Body of pancreas (tissue), 4 donors: ENCODE measurements around the gene TAPBPL. TPM values are rescaled to one million over a fixed set of nuclear protein-coding genes. Genes with fewer than 3 reads are reported as not detected.
"Not testable (repeated sequence)": the region's sequence is repeated elsewhere in the genome, so short reads cannot be mapped to it uniquely, and the experiment has no call there.

ENCODE experiments used
- ATAC-seq: fragments of 150-250 bp; one replicate; pipeline ENCODE4 v1.9.1; 2016
- DNase-seq, 4 donors: peaks; one replicate each; pipeline ENCODE4 v3.0.0-alpha.2; 2019
- H3K27ac ChIP-seq, 4 donors: fragments of 200-600 bp; sonication (generic); 1 replicate in 3 of 4; 2 replicates in 1 of 4; pipeline versions ENCODE4 v1.5.1 to v1.6.1; 2016 to 2019; ENCODE audit warnings: mild to moderate bottlenecking in 1 of 4, mixed read lengths in 1 of 4, moderate library complexity in 1 of 4
- H3K27me3 ChIP-seq, 2 donors: fragments of 200-600 bp; sonication (generic); one replicate each; pipeline ENCODE4 v1.6.0; 2016; ENCODE audit warnings: mild to moderate bottlenecking in 1 of 2
- H3K36me3 ChIP-seq, 2 donors: fragments of 200-600 bp; sonication (generic); replicated peaks in 1 of 2; 2 replicates each; pipeline ENCODE4 v1.5.1; 2016; ENCODE audit warnings: low read depth in 2 of 2; ENCODE audit not compliant: insufficient read depth in 1 of 2
- H3K4me1 ChIP-seq: fragments of 200-600 bp; sonication (generic); one replicate; pipeline ENCODE4 v1.6.0; 2016
- H3K4me3 ChIP-seq, 2 donors: fragments of 200-600 bp; sonication (generic); 1 replicate in 1 of 2; 2 replicates in 1 of 2; pipeline ENCODE4 v1.5.1; 2016 to 2019
- H3K9me3 ChIP-seq, 3 donors: fragments of 200-600 bp; sonication (generic); 1 replicate in 2 of 3; 2 replicates in 1 of 3; pipeline ENCODE4 v1.5.1; 2016
- CTCF ChIP-seq, 7 experiments: fragments of 450-650 bp in 4 of 7; fragments of 200-600 bp in 3 of 7; sonication (generic) in 3 of 7; IDR thresholded peaks; one replicate each; pipeline ENCODE4 v1.5.1; 2016 to 2019; ENCODE audit warnings: antibody characterized with exemption in 7 of 7
- POLR2A ChIP-seq, 3 donors: fragments of 450-650 bp; IDR thresholded peaks; one replicate each; pipeline ENCODE4 v1.6.1; 2016; ENCODE audit warnings: antibody characterized with exemption in 3 of 3, mild to moderate bottlenecking in 2 of 3
- WGBS, 2 donors: methylation state at CpG; one replicate each; pipeline ENCODE4 v1.1.5; 2017; 5-methylcytosine and 5-hydroxymethylcytosine counted together
- intact Hi-C: fragments of 100-400 bp; cut with DNase I; formaldehyde crosslinking; loops from one replicate; pipeline ENCODE4 v1.15.1; 2023
- total RNA-seq, 2 donors: library from RNA; depleted of rRNA; stranded (reverse); fragments of >200 nt; gene quantifications; one replicate each; pipeline ENCODE4 v1.1.0, GENCODE V29; 2016

TAPBPL gene
- total RNA-seq, 2 donors from 2014 or later = 14.5 to 36.3 TPM

- no peaks in the 10 kb centered on the region for H3K36me3 ChIP-seq
- peak; percentile 31 to 88 (median 83) for TF ChIP-seq POLR2A (IDR thresholded peaks at IDR 0.05)
- peak in 1 of 7 experiments; percentile 24 for TF ChIP-seq CTCF (IDR thresholded peaks at IDR 0.05)
- DNase-seq = peak; percentile 96 to 98 (median 97)
- peaks cover 23% of the 10 kb centered on the region for H3K4me1 ChIP-seq
- ATAC-seq = peak; percentile 95
- H3K27me3 ChIP-seq = no peaks in the 10 kb centered on the region
- intact Hi-C loops = no loop called here
- WGBS, 2 donors = 1% methylated on average over 18 to 39 of the region's 39 CpGs
- H3K4me3 ChIP-seq = peak within 1 kb of the TSS; percentile 24 to 71
- H3K27ac ChIP-seq = peak within 1 kb of the TSS; percentile 70 to 93 (median 90)
- no peaks in the 10 kb centered on the region for H3K9me3 ChIP-seq
These were observed 41.1 kb downstream of the TAPBPL start, which contains the start of gene MRPL51 for GRCh38 chr12:6492838-6493496. TSS of gene MRPL51 (minus strand) at chr12:6493262. CDS start at chr12:6493136, 126 bp downstream.

DNA sequence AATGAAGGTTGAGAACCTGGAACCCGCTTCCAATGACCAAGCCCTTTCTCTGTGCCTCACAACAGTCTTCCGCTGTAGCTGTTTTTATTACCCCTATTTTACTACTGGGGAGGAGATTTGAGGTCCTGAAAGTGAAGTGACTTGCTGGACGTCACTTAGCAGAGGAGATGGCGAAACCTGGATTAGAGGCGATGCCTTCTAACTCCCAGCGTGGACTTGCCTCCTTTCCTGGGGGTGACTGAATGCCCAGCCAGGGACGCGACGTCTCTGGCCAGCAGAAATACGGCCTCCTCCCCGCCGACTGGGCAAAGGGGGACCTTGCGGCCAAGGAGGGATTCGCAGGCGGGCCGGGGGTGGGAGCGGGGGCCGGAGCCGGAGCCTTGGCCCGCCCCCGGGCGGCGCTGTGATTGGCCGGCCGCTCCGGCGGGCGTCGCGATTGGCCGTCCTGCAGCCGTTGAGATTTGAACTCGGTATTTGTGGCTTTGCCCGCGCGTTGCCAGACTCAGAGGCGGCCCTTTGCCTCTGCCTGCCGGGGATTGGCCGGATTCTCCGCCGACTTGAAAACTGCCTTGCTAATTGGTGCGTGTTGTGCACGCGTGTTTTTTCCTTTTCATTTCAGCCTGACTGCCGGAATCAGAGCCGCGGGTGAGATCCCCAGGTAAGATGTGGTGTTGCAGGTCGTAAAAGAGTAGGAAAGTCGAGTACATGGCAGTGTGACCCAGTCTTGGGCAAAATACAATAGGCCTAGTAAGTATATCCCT, 41.8 kb downstream of the TAPBPL start, which contains the start of gene NCAPD2:
Gene NCAPD2, plus strand, starts transcription at position 606 of the 761 bp plus-strand sequence. CDS start 997 bp downstream, outside the sequence.
- DNase-seq (peak; percentile 90 to 95 (median 94)), ATAC-seq (peak; percentile 96)
- peaks cover 23% of the 10 kb centered on the region for H3K4me1 ChIP-seq
- 0% methylated on average over 16 to 49 of the region's 49 CpGs for WGBS, 2 donors
- H3K27me3 ChIP-seq = no peaks in the 10 kb centered on the region
- no peaks in the 10 kb centered on the region for H3K36me3 ChIP-seq
- H3K27ac ChIP-seq = peak within 1 kb of the TSS; percentile 70 to 93 (median 90)
- peak within 1 kb of the TSS; percentile 24 to 71 for H3K4me3 ChIP-seq
- TF ChIP-seq CTCF (IDR thresholded peaks at IDR 0.05) = peak in 4 of 7 experiments; percentile 40 to 59 (median 49)
- peak; percentile 2 to 32 (median 5) for TF ChIP-seq POLR2A (IDR thresholded peaks at IDR 0.05)
- no peaks in the 10 kb centered on the region for H3K9me3 ChIP-seq
- intact Hi-C loops = no loop called here

DNA sequence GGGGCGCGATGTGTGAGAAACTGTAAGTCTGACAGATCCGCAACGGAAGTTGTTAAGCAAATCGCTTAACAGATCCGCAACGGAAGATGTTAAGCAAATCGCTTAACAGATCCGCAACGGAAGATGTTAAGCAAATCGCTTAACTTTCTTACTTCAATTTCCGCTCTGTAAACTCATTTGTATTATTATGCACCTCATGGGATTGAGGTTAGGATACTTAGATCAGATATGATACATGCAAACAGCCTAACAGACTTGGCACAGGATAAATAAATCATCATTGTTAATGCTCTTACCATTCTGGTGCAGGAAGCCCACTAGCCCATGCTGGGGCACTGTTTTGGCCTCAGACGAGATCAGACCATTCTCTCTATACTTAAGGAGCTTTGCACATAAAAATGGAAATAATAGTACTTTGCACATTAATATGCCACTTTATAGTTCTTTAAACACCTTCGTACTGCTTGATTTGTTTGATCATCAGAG, 42.5 kb downstream of the TAPBPL start:
- no peaks in the 10 kb centered on the region for H3K36me3 ChIP-seq
- peak overlapping the region; percentile 1 to 71 for H3K4me3 ChIP-seq
- H3K27me3 ChIP-seq = no peaks in the 10 kb centered on the region
- intact Hi-C loops = no loop called here
- peaks cover 23% of the 10 kb centered on the region for H3K4me1 ChIP-seq
- TF ChIP-seq CTCF (IDR thresholded peaks at IDR 0.05) = no peak
- no peak for TF ChIP-seq POLR2A (IDR thresholded peaks at IDR 0.05)
- peak overlapping the region in 3 of 4 donors; percentile 70 to 93 (median 90) for H3K27ac ChIP-seq
- WGBS, 2 donors = 1% methylated on average over 14 of the region's 14 CpGs
- DNase-seq (no peak), ATAC-seq (no peak)
- no peaks in the 10 kb centered on the region for H3K9me3 ChIP-seq

GRCh38 chr12:6494968-6495367, 43.1 kb downstream of the TAPBPL start:
- DNase-seq = no peak
- no peak for TF ChIP-seq CTCF (IDR thresholded peaks at IDR 0.05)
- no peak for ATAC-seq
- H3K36me3 ChIP-seq = no peaks in the 10 kb centered on the region
- 71 to 95% methylated on average over 1 of the region's 1 CpG for WGBS, 2 donors
- intact Hi-C loops = no loop called here
- H3K27me3 ChIP-seq = no peaks in the 10 kb centered on the region
- H3K27ac ChIP-seq = no peak overlapping the region
- H3K4me3 ChIP-seq = no peak overlapping the region
- H3K4me1 ChIP-seq = peaks cover 23% of the 10 kb centered on the region
- H3K9me3 ChIP-seq = no peaks in the 10 kb centered on the region

DNA sequence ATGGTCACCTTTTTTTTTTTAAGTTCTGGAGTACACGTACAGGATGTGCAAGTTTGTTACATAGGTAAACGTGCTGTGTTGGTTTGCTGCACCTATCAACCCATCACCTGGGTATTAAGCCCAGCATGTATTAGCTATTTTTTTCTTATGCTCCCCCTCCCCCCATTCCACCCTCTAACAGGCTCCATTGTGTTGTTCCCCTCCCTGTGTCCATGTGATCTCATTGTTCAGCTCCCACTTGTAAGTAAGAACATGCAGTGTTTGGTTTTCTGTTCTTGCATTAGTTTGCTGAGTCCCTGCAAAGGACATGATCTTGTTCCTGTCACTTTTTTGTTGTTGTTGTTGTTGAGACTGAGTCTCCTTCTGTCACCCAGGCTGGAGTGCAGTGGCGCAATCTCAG, 45.4 kb downstream of the TAPBPL start:
- H3K27me3 ChIP-seq, ATAC-seq, H3K4me3 ChIP-seq, H3K9me3 ChIP-seq, H3K27ac ChIP-seq, DNase-seq, H3K36me3 ChIP-seq, intact Hi-C loops: not testable (repeated sequence)
- H3K4me1 ChIP-seq = peaks cover 21% of the 10 kb centered on the region
- 70 to 89% methylated on average over 3 of the region's 3 CpGs for WGBS, 2 donors
